Measurements from ENCODE around the gene NLN.

Gene NLN

DNA sequence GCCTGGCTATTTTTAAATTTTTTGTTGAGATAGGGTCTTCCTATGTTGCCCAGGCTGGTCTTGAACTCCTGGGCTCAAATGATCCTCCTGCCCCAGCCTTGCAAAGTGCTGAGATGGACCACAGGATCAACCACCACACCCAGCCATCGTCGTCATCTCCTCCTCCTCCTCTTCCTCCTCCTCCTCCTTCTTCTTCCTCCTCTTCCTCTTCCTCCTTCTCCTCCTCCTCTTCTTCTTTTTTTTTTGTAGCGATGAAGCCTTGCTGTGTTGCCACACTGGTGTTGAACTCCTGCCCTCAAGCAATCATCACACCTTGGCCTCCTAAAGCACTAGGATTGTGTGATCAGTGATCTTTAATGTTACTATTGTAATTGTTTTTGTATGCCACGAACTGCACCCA, 155.0 kb downstream of the NLN start:
- no peak for DNase-seq (ENCODE audit: low read depth in 1 of 2, low spot score in 1 of 2)
- TF ChIP-seq POLR2AphosphoS5 (IDR thresholded peaks at IDR 0.05; ENCODE audit: low read depth) (no peak), SPI1 (IDR thresholded peaks at IDR 0.05; ENCODE audit: borderline replicate concordance, low read depth) (no peak), GABPA (IDR thresholded peaks at IDR 0.05; ENCODE audit: low read depth) (no peak)
- TF ChIP-seq, protein P1, sequence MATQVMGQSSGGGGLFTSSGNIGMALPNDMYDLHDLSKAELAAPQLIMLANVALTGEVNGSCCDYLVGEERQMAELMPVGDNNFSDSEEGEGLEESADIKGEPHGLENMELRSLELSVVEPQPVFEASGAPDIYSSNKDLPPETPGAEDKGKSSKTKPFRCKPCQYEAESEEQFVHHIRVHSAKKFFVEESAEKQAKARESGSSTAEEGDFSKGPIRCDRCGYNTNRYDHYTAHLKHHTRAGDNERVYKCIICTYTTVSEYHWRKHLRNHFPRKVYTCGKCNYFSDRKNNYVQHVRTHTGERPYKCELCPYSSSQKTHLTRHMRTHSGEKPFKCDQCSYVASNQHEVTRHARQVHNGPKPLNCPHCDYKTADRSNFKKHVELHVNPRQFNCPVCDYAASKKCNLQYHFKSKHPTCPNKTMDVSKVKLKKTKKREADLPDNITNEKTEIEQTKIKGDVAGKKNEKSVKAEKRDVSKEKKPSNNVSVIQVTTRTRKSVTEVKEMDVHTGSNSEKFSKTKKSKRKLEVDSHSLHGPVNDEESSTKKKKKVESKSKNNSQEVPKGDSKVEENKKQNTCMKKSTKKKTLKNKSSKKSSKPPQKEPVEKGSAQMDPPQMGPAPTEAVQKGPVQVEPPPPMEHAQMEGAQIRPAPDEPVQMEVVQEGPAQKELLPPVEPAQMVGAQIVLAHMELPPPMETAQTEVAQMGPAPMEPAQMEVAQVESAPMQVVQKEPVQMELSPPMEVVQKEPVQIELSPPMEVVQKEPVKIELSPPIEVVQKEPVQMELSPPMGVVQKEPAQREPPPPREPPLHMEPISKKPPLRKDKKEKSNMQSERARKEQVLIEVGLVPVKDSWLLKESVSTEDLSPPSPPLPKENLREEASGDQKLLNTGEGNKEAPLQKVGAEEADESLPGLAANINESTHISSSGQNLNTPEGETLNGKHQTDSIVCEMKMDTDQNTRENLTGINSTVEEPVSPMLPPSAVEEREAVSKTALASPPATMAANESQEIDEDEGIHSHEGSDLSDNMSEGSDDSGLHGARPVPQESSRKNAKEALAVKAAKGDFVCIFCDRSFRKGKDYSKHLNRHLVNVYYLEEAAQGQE (IDR thresholded peaks at IDR 0.05; ENCODE audit: insufficient replicate concordance, low read depth), result no peak
- TF ChIP-seq, protein P2, sequence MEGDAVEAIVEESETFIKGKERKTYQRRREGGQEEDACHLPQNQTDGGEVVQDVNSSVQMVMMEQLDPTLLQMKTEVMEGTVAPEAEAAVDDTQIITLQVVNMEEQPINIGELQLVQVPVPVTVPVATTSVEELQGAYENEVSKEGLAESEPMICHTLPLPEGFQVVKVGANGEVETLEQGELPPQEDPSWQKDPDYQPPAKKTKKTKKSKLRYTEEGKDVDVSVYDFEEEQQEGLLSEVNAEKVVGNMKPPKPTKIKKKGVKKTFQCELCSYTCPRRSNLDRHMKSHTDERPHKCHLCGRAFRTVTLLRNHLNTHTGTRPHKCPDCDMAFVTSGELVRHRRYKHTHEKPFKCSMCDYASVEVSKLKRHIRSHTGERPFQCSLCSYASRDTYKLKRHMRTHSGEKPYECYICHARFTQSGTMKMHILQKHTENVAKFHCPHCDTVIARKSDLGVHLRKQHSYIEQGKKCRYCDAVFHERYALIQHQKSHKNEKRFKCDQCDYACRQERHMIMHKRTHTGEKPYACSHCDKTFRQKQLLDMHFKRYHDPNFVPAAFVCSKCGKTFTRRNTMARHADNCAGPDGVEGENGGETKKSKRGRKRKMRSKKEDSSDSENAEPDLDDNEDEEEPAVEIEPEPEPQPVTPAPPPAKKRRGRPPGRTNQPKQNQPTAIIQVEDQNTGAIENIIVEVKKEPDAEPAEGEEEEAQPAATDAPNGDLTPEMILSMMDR (IDR thresholded peaks at IDR 0.05; ENCODE audit: insufficient read depth, low read length), result no peak
- H3K27ac ChIP-seq (replicated peaks), result no peak overlapping the region
- H3K4me3 ChIP-seq (replicated peaks; ENCODE audit: insufficient read depth, low read length), result no peak overlapping the region
- H3K27me3 ChIP-seq (ENCODE audit: insufficient read depth, poor library complexity, severe bottlenecking), result no peaks in the 10 kb centered on the region

Measured in HL-60 (cell line).